ENCODE data around the gene PALM. TPM values are rescaled to one million over a fixed set of nuclear protein-coding genes. Genes with fewer than 3 reads are reported as not detected.

The PALM gene
- total and polyA plus RNA-seq, 2 experiments from 2014 or later = 22.1 to 27.2 TPM

DNA sequence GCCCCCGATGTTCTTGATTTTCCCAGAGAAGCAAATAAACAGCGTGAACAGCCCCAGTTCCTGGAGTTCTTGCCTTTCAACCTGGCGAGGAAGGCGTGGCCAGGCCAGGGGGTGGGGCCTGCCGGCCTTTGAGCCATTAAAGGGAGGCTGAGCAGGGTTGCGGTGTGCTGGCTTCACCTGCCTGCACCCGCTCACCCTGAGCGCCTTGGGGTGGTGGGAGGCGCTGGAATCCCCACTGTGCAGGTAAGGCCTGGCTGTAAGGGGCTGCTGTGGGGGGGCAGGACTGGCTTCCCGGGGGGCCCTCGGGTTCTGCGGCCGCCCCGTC is 39.5 kb downstream of the PALM start:
- Histone ChIP-seq H3K9me3 (ENCODE audit: low read depth) (no peaks in the 10 kb centered on the region), H3K9me2 (replicated peaks; ENCODE audit: insufficient read depth) (no peaks in the 10 kb centered on the region), H3K27me3 (no peaks in the 10 kb centered on the region), H4K20me1 (ENCODE audit: insufficient read depth, poor library complexity, severe bottlenecking) (no peaks in the 10 kb centered on the region), H3K27ac (peak overlapping the region; percentile 68), H2AFZ (no peak overlapping the region), H3K4me1 (ENCODE audit: insufficient read depth) (peaks cover 12% of the 10 kb centered on the region), H3K79me2 (no peaks in the 10 kb centered on the region), H3K36me3 (replicated peaks; ENCODE audit: insufficient read depth, low read depth) (no peaks in the 10 kb centered on the region), H3K4me2 (no peak overlapping the region), H3K4me3 (no peak overlapping the region)
- DNase-seq (ENCODE audit: low spot score) = peak; percentile 63
- TF ChIP-seq EZH2phosphoT487 (IDR thresholded peaks at IDR 0.05; ENCODE audit: low read depth, severe bottlenecking, unreplicated experiment) = no peak
- TF ChIP-seq EZH2 (IDR thresholded peaks at IDR 0.05; ENCODE audit: borderline replicate concordance) = no peak
- TF ChIP-seq, protein P1, sequence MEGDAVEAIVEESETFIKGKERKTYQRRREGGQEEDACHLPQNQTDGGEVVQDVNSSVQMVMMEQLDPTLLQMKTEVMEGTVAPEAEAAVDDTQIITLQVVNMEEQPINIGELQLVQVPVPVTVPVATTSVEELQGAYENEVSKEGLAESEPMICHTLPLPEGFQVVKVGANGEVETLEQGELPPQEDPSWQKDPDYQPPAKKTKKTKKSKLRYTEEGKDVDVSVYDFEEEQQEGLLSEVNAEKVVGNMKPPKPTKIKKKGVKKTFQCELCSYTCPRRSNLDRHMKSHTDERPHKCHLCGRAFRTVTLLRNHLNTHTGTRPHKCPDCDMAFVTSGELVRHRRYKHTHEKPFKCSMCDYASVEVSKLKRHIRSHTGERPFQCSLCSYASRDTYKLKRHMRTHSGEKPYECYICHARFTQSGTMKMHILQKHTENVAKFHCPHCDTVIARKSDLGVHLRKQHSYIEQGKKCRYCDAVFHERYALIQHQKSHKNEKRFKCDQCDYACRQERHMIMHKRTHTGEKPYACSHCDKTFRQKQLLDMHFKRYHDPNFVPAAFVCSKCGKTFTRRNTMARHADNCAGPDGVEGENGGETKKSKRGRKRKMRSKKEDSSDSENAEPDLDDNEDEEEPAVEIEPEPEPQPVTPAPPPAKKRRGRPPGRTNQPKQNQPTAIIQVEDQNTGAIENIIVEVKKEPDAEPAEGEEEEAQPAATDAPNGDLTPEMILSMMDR (IDR thresholded peaks at IDR 0.05; ENCODE audit: poor library complexity) = no peak
- WGBS (ENCODE audit: low lambda C conversion rate, missing lambda C conversion rate) = 80% methylated on average over 9 of the region's 14 CpGs

GRCh38 chr19:749811-750210 is 41.1 kb downstream of the PALM start:
- Histone ChIP-seq H3K9me2 (replicated peaks; ENCODE audit: insufficient read depth) (no peaks in the 10 kb centered on the region), H3K79me2 (peaks cover 15% of the 10 kb centered on the region), H3K4me1 (ENCODE audit: insufficient read depth) (peaks cover 23% of the 10 kb centered on the region), H3K27ac (peak overlapping the region; percentile 68), H3K4me2 (no peak overlapping the region), H3K36me3 (replicated peaks; ENCODE audit: insufficient read depth, low read depth) (no peaks in the 10 kb centered on the region), H3K27me3 (no peaks in the 10 kb centered on the region), H4K20me1 (ENCODE audit: insufficient read depth, poor library complexity, severe bottlenecking) (no peaks in the 10 kb centered on the region), H3K9me3 (ENCODE audit: low read depth) (no peaks in the 10 kb centered on the region), H3K4me3 (no peak overlapping the region), H2AFZ (no peak overlapping the region)
- 84% methylated on average over 14 of the region's 14 CpGs for WGBS (ENCODE audit: low lambda C conversion rate, missing lambda C conversion rate)
- TF ChIP-seq, protein P1 (IDR thresholded peaks at IDR 0.05; ENCODE audit: poor library complexity) = no peak
- TF ChIP-seq EZH2 (IDR thresholded peaks at IDR 0.05; ENCODE audit: borderline replicate concordance) (no peak), EZH2phosphoT487 (IDR thresholded peaks at IDR 0.05; ENCODE audit: low read depth, severe bottlenecking, unreplicated experiment) (no peak)
- no peak for DNase-seq (ENCODE audit: low spot score)

- no peaks in the 10 kb centered on the region for H3K9me2 ChIP-seq (replicated peaks; ENCODE audit: insufficient read depth)
- H3K4me2 ChIP-seq = peak within 1 kb of the TSS; percentile 74
- H3K27ac ChIP-seq = peak within 1 kb of the TSS; percentile 99
- no peaks in the 10 kb centered on the region for H3K36me3 ChIP-seq (replicated peaks; ENCODE audit: insufficient read depth, low read depth)
- no peak within 1 kb of the TSS for H2AFZ ChIP-seq
- no peaks in the 10 kb centered on the region for H3K9me3 ChIP-seq (ENCODE audit: low read depth)
- H3K4me1 ChIP-seq (ENCODE audit: insufficient read depth) = peaks cover 23% of the 10 kb centered on the region
- peak; percentile 92 for DNase-seq (ENCODE audit: low spot score)
- no peaks in the 10 kb centered on the region for H3K27me3 ChIP-seq
- peak within 1 kb of the TSS; percentile 14 for H3K4me3 ChIP-seq
- H4K20me1 ChIP-seq (ENCODE audit: insufficient read depth, poor library complexity, severe bottlenecking) = no peaks in the 10 kb centered on the region
- WGBS (ENCODE audit: low lambda C conversion rate, missing lambda C conversion rate) = 62% methylated on average over 6 of the region's 31 CpGs
- peaks cover 25% of the 10 kb centered on the region for H3K79me2 ChIP-seq
- TF ChIP-seq EZH2 (IDR thresholded peaks at IDR 0.05; ENCODE audit: borderline replicate concordance) (no peak), EZH2phosphoT487 (IDR thresholded peaks at IDR 0.05; ENCODE audit: low read depth, severe bottlenecking, unreplicated experiment) (no peak)
- TF ChIP-seq, protein P1 (IDR thresholded peaks at IDR 0.05; ENCODE audit: poor library complexity) = no peak
These were observed 42.1 kb downstream of the PALM start, which contains the start of gene MISP for GRCh38 chr19:750640-751423. Gene MISP, plus strand, starts transcription at chr19:751112. Its CDS starts 5,835 bp downstream, at chr19:756947.
